Measurements from ENCODE around the gene PCDHA5. TPM values are rescaled to one million over a fixed set of nuclear protein-coding genes. Genes with fewer than 3 reads are reported as not detected.
A peak's percentile ranks its signal among the peaks of the same experiment; 100 is the strongest.
"Not testable (repeated sequence)": the region's sequence is repeated elsewhere in the genome, so short reads cannot be mapped to it uniquely, and the experiment has no call there.

PCDHA5 gene
- total RNA-seq, 1 experiment from 2014 or later: 0.10 TPM

DNA sequence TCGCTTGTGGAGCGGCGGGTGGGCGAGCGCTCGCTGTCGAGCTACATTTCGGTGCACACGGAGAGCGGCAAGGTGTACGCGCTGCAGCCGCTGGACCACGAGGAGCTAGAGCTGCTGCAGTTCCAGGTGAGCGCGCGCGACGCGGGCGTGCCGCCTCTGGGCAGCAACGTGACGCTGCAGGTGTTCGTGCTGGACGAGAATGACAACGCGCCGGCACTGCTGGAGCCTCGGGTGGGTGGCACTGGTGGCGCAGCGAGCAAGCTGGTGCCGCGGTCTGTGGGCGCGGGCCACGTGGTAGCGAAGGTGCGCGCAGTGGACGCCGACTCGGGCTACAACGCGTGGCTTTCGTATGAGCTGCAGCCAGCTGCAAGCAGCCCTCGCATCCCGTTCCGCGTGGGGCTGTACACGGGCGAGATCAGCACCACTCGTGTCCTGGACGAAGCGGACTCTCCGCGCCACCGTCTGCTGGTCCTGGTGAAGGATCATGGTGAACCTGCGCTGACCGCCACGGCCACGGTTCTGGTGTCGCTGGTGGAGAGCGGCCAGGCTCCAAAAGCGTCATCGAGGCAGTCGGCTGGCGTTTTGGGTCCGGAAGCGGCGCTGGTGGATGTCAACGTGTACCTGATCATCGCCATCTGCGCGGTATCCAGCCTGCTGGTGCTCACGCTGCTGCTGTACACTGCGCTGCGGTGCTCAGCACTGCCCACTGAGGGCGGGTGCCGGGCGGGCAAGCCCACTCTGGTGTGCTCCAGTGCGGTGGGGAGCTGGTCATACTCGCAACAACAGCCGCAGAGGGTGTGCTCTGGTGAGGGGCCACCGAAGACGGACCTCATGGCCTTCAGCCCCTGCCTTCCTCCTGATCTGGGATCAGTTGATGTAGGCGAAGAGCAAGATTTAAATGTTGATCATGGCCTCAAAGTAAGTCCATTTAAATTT, 21.7 kb downstream of the PCDHA5 start:
- no peaks in the 10 kb centered on the region for H3K36me3 ChIP-seq (ENCODE audit: control insufficient read depth, insufficient read depth, low read length)
- no peak overlapping the region for H3K4me3 ChIP-seq (ENCODE audit: low read depth in 2 of 2, low read length in 2 of 2)
- H3K27ac ChIP-seq (ENCODE audit: low read length): no peak overlapping the region
- CTCF ChIA-PET: no interaction called here
- DNase-seq (ENCODE audit: low read depth, low spot score) (no peak), ATAC-seq (no peak)
- no peaks in the 10 kb centered on the region for H3K4me1 ChIP-seq (ENCODE audit: control insufficient read depth, insufficient read depth, low read length)
- POLR2A ChIA-PET: no interaction called here
- BruUV-seq (replicated peaks): no TSS peak
- no peaks in the 10 kb centered on the region for H3K27me3 ChIP-seq (ENCODE audit: control insufficient read depth, insufficient read depth, low read length)
- in situ Hi-C loops (cut with HindIII; ENCODE audit: low pct_unique_long_range_greater_than_20kb, low sequenced_read_pairs): no loop called here
- TF ChIP-seq, protein P1, sequence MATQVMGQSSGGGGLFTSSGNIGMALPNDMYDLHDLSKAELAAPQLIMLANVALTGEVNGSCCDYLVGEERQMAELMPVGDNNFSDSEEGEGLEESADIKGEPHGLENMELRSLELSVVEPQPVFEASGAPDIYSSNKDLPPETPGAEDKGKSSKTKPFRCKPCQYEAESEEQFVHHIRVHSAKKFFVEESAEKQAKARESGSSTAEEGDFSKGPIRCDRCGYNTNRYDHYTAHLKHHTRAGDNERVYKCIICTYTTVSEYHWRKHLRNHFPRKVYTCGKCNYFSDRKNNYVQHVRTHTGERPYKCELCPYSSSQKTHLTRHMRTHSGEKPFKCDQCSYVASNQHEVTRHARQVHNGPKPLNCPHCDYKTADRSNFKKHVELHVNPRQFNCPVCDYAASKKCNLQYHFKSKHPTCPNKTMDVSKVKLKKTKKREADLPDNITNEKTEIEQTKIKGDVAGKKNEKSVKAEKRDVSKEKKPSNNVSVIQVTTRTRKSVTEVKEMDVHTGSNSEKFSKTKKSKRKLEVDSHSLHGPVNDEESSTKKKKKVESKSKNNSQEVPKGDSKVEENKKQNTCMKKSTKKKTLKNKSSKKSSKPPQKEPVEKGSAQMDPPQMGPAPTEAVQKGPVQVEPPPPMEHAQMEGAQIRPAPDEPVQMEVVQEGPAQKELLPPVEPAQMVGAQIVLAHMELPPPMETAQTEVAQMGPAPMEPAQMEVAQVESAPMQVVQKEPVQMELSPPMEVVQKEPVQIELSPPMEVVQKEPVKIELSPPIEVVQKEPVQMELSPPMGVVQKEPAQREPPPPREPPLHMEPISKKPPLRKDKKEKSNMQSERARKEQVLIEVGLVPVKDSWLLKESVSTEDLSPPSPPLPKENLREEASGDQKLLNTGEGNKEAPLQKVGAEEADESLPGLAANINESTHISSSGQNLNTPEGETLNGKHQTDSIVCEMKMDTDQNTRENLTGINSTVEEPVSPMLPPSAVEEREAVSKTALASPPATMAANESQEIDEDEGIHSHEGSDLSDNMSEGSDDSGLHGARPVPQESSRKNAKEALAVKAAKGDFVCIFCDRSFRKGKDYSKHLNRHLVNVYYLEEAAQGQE (IDR thresholded peaks at IDR 0.05; ENCODE audit: insufficient read depth in 1 of 2, low read depth in 2 of 2, low read length in 1 of 2): no peak
- TF ChIP-seq, protein P2, sequence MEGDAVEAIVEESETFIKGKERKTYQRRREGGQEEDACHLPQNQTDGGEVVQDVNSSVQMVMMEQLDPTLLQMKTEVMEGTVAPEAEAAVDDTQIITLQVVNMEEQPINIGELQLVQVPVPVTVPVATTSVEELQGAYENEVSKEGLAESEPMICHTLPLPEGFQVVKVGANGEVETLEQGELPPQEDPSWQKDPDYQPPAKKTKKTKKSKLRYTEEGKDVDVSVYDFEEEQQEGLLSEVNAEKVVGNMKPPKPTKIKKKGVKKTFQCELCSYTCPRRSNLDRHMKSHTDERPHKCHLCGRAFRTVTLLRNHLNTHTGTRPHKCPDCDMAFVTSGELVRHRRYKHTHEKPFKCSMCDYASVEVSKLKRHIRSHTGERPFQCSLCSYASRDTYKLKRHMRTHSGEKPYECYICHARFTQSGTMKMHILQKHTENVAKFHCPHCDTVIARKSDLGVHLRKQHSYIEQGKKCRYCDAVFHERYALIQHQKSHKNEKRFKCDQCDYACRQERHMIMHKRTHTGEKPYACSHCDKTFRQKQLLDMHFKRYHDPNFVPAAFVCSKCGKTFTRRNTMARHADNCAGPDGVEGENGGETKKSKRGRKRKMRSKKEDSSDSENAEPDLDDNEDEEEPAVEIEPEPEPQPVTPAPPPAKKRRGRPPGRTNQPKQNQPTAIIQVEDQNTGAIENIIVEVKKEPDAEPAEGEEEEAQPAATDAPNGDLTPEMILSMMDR (IDR thresholded peaks at IDR 0.05): no peak
- TF ChIP-seq SIN3A (IDR thresholded peaks at IDR 0.05; ENCODE audit: borderline replicate concordance, insufficient read depth, low read depth, low read length): no peak
- no peak for TF ChIP-seq POLR2AphosphoS5 (IDR thresholded peaks at IDR 0.05; ENCODE audit: low read depth, low read length)
- no peak for TF ChIP-seq TCF7L2 (IDR thresholded peaks at IDR 0.05; ENCODE audit: low read depth, low read length)
- intact Hi-C loops (cut with micrococcal nuclease; ENCODE audit: unreplicated experiment): no loop called here
- H3K9me3 ChIP-seq (ENCODE audit: control insufficient read depth, insufficient read depth, low read depth, low read length): no peaks in the 10 kb centered on the region

DNA sequence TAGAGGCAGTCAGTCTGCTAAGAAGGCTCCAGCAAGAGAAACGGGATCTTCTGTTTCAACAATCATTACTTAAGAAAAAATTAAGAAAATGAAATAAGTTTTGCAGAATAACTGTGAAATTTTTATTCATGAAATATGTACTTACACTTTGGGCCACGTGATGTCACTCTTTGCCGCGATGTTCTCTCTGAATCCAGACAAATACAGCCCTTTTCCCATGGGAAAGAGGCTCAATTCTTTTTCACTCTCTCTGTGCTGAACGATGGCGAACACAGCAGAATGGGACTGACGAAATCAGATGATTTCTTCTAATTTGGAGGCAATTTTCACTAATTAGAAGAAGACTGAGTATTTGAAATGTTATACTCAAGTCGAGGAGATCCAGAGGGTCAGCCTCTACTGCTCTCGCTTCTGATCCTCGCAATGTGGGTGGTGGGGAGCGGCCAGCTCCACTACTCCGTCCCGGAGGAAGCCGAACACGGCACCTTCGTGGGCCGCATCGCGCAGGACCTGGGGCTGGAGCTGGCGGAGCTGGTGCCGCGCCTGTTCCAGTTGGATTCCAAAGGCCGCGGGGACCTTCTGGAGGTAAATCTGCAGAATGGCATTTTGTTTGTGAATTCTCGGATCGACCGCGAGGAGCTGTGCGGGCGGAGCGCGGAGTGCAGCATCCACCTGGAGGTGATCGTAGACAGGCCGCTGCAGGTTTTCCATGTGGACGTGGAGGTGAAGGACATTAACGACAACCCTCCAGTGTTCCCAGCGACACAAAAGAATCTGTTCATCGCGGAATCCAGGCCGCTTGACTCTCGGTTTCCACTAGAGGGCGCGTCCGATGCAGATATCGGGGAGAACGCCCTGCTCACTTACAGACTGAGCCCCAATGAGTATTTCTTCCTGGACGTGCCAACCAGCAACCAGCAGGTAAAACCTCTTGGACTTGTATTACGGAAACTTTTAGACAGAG, 27.0 kb downstream of the PCDHA5 start, which contains the start of gene PCDHA9:
Gene PCDHA9 (plus strand): TSS at position 244 of the 964 bp plus-strand sequence. CDS start 114 bp downstream, at position 358.
- in situ Hi-C loops (cut with HindIII; ENCODE audit: low pct_unique_long_range_greater_than_20kb, low sequenced_read_pairs); H3K4me1 ChIP-seq (ENCODE audit: control insufficient read depth, insufficient read depth, low read length); CTCF ChIA-PET; intact Hi-C loops (cut with micrococcal nuclease; ENCODE audit: unreplicated experiment); DNase-seq (ENCODE audit: low read depth, low spot score); BruUV-seq (replicated peaks); H3K27ac ChIP-seq (ENCODE audit: low read length); H3K4me3 ChIP-seq (ENCODE audit: low read depth in 2 of 2, low read length in 2 of 2); H3K27me3 ChIP-seq (ENCODE audit: control insufficient read depth, insufficient read depth, low read length); H3K9me3 ChIP-seq (ENCODE audit: control insufficient read depth, insufficient read depth, low read depth, low read length); H3K36me3 ChIP-seq (ENCODE audit: control insufficient read depth, insufficient read depth, low read length); POLR2A ChIA-PET; ATAC-seq: not testable (repeated sequence)
- TF ChIP-seq, protein P2 (IDR thresholded peaks at IDR 0.05): 0 out of 2 replicates have a peak, but pooled peaks have one; percentile 13

DNA sequence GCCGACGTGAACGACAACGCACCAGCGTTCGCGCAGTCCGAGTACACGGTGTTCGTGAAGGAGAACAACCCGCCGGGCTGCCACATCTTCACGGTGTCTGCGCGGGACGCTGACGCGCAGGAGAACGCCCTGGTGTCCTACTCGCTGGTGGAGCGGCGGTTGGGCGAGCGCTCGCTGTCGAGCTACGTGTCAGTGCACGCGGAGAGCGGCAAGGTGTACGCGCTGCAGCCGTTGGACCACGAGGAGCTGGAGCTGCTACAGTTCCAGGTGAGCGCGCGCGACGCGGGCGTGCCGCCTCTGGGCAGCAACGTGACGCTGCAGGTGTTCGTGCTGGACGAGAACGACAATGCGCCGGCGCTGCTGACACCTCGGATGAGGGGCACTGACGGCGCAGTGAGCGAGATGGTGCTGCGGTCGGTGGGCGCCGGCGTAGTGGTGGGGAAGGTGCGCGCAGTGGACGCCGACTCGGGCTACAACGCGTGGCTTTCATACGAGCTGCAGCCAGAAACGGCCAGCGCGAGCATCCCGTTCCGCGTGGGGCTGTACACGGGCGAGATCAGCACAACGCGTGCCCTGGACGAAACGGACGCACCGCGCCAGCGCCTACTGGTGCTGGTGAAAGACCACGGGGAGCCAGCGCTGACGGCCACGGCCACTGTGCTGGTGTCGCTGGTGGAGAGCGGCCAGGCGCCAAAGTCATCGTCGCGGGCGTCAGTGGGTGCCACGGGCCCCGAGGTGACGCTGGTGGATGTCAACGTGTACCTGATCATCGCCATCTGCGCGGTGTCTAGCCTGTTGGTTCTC, 28.6 kb downstream of the PCDHA5 start:
- DNase-seq (ENCODE audit: low read depth, low spot score); ATAC-seq; in situ Hi-C loops (cut with HindIII; ENCODE audit: low pct_unique_long_range_greater_than_20kb, low sequenced_read_pairs); BruUV-seq (replicated peaks); H3K36me3 ChIP-seq (ENCODE audit: control insufficient read depth, insufficient read depth, low read length); H3K4me3 ChIP-seq (ENCODE audit: low read depth in 2 of 2, low read length in 2 of 2); CTCF ChIA-PET; POLR2A ChIA-PET; H3K27me3 ChIP-seq (ENCODE audit: control insufficient read depth, insufficient read depth, low read length); H3K4me1 ChIP-seq (ENCODE audit: control insufficient read depth, insufficient read depth, low read length); intact Hi-C loops (cut with micrococcal nuclease; ENCODE audit: unreplicated experiment); H3K9me3 ChIP-seq (ENCODE audit: control insufficient read depth, insufficient read depth, low read depth, low read length); H3K27ac ChIP-seq (ENCODE audit: low read length): not testable (repeated sequence)

Measured in Panc1 (cell line).